ENCODE measurements around the gene PRPSAP1. TPM values are rescaled to one million over a fixed set of nuclear protein-coding genes. Genes with fewer than 3 reads are reported as not detected.

PRPSAP1 gene
- total and polyA plus RNA-seq, 12 donors, result 26.0 to 79.3 (median 43.1) TPM

DNA sequence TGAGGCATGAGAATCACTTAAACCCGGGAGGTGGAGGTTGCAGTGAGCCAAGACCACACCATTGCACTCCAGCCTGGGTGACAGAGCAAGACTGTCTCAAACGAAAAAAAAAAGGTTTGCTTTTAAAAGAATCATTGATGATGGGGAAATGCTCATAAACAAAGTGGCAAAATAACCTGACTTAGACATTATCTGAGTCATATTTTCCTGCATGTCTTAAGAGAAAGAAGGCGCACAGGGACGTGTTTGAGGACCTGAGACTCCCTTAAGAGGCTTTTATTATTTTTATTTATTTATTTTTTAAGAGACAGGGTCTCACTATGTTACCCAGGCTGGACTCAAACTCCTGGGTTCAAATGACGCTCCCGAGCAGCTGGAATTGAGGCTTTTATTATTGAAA, 5.7 kb upstream of the PRPSAP1 start:
- TF ChIP-seq, protein P1, sequence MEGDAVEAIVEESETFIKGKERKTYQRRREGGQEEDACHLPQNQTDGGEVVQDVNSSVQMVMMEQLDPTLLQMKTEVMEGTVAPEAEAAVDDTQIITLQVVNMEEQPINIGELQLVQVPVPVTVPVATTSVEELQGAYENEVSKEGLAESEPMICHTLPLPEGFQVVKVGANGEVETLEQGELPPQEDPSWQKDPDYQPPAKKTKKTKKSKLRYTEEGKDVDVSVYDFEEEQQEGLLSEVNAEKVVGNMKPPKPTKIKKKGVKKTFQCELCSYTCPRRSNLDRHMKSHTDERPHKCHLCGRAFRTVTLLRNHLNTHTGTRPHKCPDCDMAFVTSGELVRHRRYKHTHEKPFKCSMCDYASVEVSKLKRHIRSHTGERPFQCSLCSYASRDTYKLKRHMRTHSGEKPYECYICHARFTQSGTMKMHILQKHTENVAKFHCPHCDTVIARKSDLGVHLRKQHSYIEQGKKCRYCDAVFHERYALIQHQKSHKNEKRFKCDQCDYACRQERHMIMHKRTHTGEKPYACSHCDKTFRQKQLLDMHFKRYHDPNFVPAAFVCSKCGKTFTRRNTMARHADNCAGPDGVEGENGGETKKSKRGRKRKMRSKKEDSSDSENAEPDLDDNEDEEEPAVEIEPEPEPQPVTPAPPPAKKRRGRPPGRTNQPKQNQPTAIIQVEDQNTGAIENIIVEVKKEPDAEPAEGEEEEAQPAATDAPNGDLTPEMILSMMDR (IDR thresholded peaks at IDR 0.05), result no peak
- TF ChIP-seq POLR2A (IDR thresholded peaks at IDR 0.05), result no peak
- Histone ChIP-seq H3K4me3 (no peak overlapping the region), H3K4me1 (replicated peaks in 1 of 2) (peaks cover 0 to 13% of the 10 kb centered on the region in 2 donors), H3K27me3 (no peaks in the 10 kb centered on the region), H3K36me3 (replicated peaks in 1 of 2) (no peaks in the 10 kb centered on the region), H3K27ac (no peak overlapping the region), H3K9me3 (replicated peaks in 1 of 3) (no peaks in the 10 kb centered on the region)
- no peak for DNase-seq
- WGBS, 4 donors, result 78 to 89% (median 85%) methylated on average over 6 of the region's 6 CpGs
- intact Hi-C loops (cut with DNase I), result no loop called here

DNA sequence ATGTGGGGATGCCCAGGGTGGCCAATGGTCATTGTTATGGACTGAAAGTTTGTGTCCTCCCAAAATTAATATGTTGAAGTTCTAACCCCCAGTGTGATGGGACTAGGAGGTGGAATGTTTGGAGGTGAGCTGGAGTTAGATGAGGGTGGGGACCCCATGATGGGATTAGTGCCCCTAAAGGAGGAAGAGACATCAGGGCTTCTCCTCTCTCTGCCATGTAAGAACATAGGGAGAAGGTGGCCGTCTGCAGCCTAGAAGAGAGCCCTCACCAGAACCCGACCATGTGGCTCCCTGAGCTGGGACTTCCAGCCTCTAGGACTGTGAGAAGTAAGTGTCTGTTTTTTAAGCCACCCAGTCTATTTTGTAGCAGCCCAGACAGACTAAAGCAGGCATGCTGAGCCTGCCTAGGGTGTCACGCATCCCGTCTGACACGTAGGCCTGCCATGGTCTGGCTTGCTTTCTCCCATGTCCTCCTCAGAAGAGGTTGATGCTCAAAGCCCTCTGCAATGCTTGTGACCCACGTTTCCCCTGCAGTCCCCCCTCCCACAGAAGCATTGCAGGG, 4.0 kb upstream of the PRPSAP1 start:
- no peak overlapping the region for H3K4me3 ChIP-seq
- peaks cover 0 to 18% of the 10 kb centered on the region in 2 donors for H3K4me1 ChIP-seq (replicated peaks in 1 of 2)
- intact Hi-C loops (cut with DNase I), result no loop called here
- H3K36me3 ChIP-seq (replicated peaks in 1 of 2), result no peaks in the 10 kb centered on the region
- 75 to 91% (median 80%) methylated on average over 6 of the region's 6 CpGs for WGBS, 4 donors
- TF ChIP-seq, protein P1 (IDR thresholded peaks at IDR 0.05), result no peak
- no peak for TF ChIP-seq POLR2A (IDR thresholded peaks at IDR 0.05)
- DNase-seq, result no peak
- no peaks in the 10 kb centered on the region for H3K27me3 ChIP-seq
- no peak overlapping the region for H3K27ac ChIP-seq
- no peaks in the 10 kb centered on the region for H3K9me3 ChIP-seq (replicated peaks in 1 of 3)

DNA sequence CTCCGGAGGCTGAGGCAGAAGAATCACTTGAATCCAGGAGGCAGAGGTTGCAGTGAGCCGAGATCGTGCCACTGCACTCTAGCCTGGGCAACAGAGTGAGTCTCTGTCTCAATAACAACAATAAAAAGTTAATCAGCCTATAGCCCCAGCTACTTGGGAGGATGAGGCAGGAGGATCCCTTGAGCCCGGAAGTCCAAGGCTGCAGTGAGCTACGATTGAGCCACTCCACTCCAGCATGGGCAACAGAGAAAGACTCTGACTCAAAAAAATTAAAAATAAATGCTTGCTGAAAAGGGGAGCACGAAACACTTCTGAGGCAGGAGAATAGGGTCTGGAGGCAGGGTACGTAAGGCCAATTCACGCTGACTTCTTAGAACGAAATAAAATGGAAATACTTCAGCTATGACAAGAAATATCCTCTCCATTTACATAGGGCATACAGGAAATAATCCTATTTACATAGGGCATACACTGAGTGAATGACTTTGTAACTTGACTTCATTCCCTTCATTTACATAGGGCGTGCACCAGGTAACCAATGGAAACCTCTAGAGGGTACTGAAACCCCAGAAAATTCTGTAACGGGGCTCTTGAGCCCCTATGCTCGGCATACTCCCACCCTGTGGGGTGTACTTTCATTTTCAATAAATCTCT, 3.2 kb upstream of the PRPSAP1 start:
- WGBS, 4 donors, result 69 to 75% (median 70%) methylated on average over 12 of the region's 12 CpGs
- Histone ChIP-seq H3K4me1 (replicated peaks in 1 of 2) (peaks cover 0 to 19% of the 10 kb centered on the region in 2 donors), H3K27ac (no peak overlapping the region), H3K4me3 (no peak overlapping the region), H3K27me3 (no peaks in the 10 kb centered on the region), H3K9me3 (replicated peaks in 1 of 3) (no peaks in the 10 kb centered on the region), H3K36me3 (replicated peaks in 1 of 2) (no peaks in the 10 kb centered on the region)
- TF ChIP-seq, protein P1 (IDR thresholded peaks at IDR 0.05), result no peak
- no peak for TF ChIP-seq POLR2A (IDR thresholded peaks at IDR 0.05)
- intact Hi-C loops (cut with DNase I), result no loop called here
- DNase-seq, result no peak

DNA sequence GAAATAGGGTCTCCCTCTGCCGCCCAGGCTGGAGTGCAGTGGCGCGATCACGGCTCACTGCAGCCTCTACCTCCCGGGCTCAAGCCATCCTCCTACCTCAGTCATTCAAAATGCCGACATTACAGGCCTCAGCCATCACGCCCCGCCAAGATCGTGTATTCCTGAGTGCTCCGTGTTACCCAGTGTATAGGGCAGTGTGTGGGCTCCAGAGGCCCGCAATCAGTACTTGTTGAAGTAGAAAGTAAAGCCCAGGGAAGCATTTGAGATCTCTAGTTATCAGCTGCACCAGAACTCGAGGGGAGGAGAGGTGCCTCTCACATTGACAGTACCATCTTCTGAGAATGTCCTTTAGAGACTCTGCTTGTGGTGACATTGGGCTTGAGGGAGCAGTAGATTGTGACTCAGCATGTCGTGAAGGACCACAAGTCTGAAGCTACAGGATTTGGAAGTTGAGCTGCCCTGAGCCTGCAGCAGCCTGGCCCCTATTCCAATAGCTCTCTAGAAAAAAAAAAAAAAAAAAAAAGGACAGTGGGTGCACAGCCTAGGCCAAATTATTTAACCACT, 1.1 kb upstream of the PRPSAP1 start:
- no peaks in the 10 kb centered on the region for H3K27me3 ChIP-seq
- H3K4me1 ChIP-seq (replicated peaks in 1 of 2), result peaks cover 0 to 27% of the 10 kb centered on the region in 2 donors
- no peaks in the 10 kb centered on the region for H3K36me3 ChIP-seq (replicated peaks in 1 of 2)
- no peak overlapping the region for H3K27ac ChIP-seq
- DNase-seq, result no peak
- no peak overlapping the region for H3K4me3 ChIP-seq
- TF ChIP-seq, protein P1 (IDR thresholded peaks at IDR 0.05), result no peak
- no peak for TF ChIP-seq POLR2A (IDR thresholded peaks at IDR 0.05)
- no peaks in the 10 kb centered on the region for H3K9me3 ChIP-seq (replicated peaks in 1 of 3)
- 57 to 67% (median 62%) methylated on average over 12 to 13 of the region's 13 CpGs for WGBS, 4 donors
- intact Hi-C loops (cut with DNase I), result loop anchor here in 1 of 2 donors (5.0 kb wide), 1 partner anchor 32 kb away; no protein-coding TSS in a partner anchor

Measured in adrenal gland (tissue), 12 donors.